DLD1 (cell line): ENCODE data around the gene CCT3.

Experiments
- in situ Hi-C: cut with HindIII; loops from 2 replicates; pipeline ENCODE4 v1.10.0; 2017; ENCODE audit warnings: low sequenced_read_pairs

CCT3 gene

DNA sequence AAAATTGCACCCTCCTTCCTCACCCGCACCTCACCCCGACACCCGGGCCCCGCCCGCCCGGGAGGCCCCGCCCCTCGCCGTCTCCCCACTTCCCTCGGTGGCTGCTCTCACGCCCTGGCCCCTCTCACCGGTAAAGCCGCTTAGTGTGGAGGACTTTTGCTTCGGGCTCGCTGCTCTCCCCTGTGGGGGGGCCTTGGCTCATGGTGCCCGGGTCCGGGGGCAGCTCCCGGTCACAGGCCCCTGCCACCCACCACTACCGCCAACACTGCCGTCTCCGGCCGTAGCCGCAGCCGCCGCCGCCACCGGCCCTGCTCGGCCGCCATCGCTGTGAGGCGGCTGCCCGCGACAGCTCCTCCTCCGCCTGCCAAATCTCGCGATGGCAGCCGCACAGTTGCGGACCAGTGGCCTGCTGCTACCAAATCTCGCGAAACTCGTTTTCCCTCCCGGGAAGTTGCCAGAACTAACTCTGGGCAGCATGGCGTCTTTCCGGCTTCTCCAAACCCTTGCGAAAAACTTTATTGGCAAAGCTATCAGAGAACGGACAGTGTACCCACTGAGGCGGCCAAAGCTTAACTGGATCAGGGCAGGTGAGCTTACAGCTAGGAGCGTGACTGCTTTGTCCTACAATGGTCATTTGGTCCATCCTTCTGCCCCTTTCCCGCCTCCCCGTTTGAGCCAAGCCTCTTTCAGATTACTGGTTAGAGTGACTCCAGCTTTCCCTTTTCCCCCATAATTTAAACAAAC lies 55.4 kb downstream of the CCT3 start, which contains the start of gene SMG5:
TSS of gene SMG5 (minus strand) at position 347 of the 744 bp plus-strand sequence. CDS start at position 202, 145 bp downstream.
- in situ Hi-C loops: no loop called here

DNA sequence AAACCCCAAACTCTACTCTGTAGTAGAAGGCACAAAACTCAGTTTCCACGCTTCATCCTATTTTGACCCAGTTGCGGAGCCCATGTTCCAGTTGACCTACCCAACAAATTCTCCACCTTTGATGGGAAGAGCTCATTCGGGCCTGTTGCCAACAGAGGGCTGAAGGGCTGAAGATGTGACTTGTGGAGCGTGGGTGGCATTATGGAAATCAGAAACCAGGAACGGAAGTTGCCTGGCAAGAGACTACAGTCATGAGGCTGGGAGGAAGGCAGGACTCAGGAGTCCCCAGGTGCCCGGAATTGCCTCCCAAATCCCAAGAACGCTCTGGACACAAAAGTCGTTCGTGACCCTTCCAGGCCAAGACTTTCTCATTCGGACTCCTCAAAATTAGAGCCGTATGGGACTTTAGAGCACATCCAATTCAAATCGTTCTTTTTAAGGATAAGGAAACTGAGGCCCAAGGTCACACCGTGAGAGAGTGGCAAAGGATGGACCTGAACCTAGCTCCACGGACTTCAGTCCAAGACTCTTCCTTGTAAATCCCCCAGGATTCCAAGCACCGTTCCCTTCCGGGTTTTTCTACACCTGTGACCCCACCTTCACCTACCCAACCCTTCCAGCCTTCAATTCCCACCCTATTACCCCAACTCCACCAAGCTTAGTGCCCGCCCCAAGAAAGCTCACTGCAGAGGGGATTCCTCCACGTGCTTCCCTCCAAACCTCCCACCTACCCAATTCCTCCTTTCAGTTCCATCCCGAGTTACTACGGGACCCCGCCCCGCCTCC lies 56.2 kb downstream of the CCT3 start:
- in situ Hi-C loops: no loop called here

DNA sequence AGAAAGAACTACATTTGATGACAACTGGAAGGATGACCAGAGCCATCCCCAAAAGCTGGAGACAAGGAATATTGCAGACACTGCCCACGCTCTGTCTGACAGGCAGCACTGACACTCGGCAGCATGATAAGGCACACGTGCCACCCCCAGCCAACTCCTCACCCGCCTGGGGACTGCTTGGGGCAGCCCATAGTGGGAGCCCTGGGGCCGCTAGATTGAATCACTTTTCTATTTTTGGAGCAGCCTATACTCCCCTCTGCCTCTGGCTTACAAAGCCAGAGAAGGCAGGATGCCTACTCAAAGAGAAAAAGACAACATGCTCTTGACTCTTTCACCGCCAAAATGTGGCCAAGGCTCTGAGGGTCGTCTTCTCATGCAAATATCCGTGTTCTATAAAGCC lies 56.8 kb downstream of the CCT3 start:
- in situ Hi-C loops: no loop called here

DNA sequence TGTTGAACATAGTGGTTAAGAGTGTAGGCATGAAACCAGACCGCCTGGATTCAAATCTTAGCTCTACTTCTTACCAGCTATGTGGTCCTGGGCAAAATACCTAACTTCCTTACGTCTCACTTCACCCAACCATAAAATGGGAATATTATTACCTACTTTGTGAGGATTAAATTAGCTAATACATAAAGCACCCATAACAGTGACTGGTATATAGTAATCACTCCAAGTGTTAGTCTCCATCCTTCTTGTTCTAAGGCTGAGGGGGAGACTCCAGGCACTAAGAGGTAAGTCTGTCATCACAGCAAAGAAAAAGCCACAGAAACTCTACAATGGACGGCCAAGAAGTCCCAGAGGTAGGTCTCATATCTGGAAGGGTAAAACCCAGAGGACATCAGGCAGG lies 58.3 kb downstream of the CCT3 start:
- in situ Hi-C loops: no loop called here

DNA sequence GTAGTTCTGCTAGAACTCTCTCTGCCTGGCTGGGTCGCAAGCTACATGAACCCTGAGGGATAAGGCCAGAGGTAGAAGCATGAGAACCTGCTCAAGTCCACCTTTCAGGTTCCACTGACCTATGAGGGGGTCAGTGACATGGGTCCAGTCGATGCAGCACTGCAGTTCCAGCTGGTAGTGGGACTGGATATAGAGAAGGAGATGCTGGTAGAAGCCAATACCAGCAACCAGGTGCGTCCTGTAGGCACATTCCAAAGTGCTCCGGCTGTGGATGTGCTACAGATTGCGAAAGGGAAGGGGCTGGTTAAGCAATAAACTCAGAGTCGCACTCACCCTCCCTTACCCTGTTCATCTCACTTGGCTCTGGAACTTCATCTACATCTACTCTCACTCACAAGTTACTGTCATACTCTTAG lies 61.1 kb downstream of the CCT3 start:
- in situ Hi-C loops: no loop called here

DNA sequence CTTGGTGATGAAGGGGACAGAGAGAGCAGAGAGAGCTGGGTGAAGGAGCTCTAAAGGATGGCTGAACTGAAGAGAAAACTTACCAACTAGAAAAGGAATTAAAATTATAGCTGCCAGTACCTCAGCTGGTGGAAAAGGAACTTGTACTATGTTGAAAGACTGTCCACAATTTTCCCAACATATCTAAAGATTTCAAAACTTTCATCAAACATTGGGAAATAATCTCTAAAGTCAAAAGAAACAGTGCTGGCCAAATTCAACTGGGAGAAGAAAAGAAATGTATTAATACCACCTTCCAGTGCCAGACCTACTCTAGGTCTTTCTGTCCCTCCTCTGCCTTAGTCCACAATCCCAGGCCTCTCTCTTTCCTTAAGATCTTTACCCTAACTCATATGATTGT lies 61.6 kb downstream of the CCT3 start:
- in situ Hi-C loops: no loop called here

DNA sequence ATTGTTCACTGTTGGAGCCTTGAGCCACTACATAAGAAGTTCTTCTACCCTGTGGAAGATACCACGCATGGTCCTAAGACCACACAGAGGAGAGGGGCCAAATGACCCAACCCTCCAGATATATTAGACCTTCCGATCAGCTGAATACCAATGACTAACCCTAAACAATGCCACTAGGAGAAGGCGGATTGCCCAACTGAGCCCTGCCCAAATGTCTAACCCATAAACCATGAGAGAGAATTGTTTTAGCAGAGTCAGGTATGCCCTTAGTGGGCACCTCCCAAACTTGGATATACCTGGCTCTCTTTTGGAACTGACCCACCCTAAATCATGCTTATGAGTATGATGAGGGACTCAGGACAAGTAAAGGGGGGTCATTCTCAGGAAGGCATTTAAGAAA lies 67.8 kb downstream of the CCT3 start:
- in situ Hi-C loops: no loop called here

DNA sequence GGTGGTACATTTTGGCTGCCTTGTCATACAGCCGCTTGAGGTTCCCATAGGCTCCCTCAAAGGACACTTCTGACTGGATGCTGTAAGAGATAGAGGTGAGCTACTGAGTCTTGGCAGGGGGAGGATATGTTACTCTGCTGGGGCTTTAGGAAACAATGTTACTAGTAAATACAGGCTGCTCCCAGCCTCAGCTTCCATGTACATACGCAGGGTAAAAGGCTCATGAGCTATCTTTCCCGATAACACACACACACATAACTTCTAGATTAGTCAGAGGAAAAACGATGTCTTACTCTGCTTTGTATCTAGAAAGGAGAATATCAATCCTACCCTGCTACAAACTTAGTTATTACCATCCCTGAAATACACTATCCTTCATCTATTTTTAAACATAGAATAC lies 69.8 kb downstream of the CCT3 start:
- in situ Hi-C loops: no loop called here

DNA sequence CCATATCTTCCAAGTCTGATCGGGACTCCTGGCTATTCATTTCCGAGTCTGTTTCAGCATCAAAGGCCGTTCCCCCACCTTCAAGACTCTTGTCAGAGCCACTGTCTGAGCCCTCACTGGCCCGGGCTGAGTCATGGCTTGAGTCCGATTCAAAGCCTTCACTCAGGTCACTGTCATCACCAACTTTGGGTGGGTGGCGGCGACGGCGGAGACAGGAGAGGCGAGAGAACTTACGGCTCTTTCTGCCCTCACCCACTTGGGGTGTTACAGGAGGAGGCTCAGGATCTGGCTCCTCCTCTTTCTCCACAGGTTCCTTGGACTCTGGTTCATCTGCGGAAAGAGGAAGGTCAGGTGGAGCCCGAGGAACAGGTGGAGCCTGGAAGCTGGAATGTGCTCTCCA lies 72.0 kb downstream of the CCT3 start:
- in situ Hi-C loops: no loop called here

DNA sequence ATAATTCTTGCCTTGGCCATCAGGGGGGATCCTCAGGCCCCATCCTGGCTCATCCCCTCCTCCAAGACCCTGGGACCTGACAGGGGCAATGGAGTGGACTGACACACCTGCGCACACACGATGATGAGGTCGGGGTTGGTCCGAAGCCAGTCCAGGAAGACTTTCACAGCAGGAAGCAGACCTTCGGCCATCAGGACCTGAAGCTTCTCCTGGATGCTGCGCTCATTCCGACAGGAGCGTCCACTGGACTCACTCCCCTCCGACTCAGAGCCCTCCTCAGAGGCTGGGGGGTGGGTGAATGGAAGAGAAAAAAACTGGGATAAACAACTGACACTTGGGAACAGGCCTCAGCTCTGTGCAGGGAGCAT lies 74.8 kb downstream of the CCT3 start:
- in situ Hi-C loops: no loop called here

DNA sequence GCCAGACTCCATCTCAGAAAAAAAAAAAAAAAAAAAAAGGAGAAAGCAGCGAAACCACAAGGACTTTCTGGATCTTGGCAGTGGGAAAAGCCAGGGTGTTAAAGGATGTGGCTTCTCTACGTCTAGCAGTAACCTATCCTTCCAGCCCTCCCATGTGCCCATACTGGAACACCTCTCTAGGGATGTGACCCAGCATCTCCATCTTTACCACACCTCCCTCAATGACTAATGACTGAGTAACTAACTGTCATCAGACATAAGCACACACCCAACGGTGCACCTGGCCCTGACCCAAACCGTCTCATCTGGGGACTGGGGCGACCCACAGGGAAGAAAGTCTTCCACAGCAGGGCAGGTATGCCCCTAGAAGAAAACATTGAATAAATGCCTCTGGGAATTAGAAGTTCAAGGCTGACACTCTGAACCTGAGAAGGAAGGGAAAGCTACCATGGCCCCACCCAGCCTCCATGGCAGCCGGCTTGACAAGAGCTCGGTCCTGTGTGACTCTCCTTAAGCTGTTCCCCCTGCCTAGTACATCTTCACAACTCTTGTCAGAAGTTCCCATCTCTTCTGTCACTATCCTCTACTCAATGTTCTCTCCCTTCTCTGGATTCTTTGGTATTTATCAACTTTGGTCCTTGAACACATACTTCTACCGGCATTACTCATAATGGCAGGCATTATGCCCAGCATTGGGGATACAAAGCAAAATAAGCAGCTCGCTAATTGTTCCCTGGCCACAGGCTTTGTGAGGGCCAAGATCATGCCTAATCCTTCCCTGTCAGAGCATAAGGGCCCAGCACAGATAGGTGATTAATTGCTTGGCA lies 75.4 kb downstream of the CCT3 start:
- in situ Hi-C loops: no loop called here

DNA sequence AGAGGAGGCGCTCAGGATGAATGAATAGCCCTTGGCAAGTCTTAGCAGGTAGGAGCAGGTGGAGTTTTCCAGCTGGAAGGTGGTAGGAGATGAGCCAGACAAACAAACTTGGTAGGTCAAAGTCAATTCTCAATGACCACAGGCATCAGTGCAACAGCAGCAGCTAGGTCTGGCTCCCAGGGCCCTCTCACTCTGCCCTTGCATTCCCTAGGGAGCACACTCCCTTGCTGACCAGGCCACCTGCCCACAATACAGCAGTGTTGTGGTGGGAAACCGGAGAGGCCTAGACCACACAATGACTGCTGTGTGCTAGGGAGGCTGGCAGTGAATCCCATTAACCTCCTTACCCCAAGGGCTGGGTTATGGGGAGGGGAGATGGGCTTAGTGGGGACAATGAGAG lies 77.2 kb downstream of the CCT3 start:
- in situ Hi-C loops: no loop called here

DNA sequence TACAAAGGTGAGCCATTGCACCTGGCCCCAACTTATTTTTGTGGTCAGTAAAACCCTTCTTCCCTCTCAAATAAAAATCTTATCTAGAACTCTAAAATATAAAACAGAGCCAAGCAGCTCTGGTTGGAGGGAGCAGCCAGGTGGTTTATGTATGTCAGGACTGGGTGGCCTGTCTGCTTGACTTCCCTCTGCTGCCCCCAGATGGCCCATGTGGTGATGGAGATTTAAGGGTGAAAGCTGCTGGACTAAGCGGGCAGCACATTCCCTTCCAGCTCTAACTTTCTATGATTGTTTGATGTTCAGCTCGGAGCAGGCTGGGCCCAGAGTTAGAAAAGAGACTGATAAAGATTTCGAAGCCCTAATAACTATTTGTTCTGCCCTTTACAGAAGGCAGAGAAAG lies 78.3 kb downstream of the CCT3 start:
- in situ Hi-C loops: no loop called here
